Vagina (tissue), 2 donors: Measurements from ENCODE around the gene SET.

Source experiments
- POLR2A ChIP-seq, 2 donors: fragments of 450-650 bp; IDR thresholded peaks; one replicate each; pipeline ENCODE4 v1.6.1; 2017; ENCODE audit warnings: antibody characterized with exemption in 2 of 2, mild to moderate bottlenecking in 2 of 2, moderate library complexity in 2 of 2
- POLR2AphosphoS5 ChIP-seq, 2 donors: sonication (generic); formaldehyde crosslinking; IDR thresholded peaks; one replicate each; pipeline ENCODE4 v1.9.0; 2017; ENCODE audit warnings: antibody characterized with exemption in 2 of 2, mild to moderate bottlenecking in 2 of 2, low read depth in 1 of 2; ENCODE audit not compliant: insufficient read depth in 1 of 2
- TF ChIP-seq, protein P1 (sequence below), 3 experiments: fragments of 450-650 bp in 2 of 3; fragments of 200-600 bp in 1 of 3; sonication (generic) in 1 of 3; IDR thresholded peaks; one replicate each; pipeline ENCODE4 v1.5.1; 2017 to 2019; ENCODE audit warnings: antibody characterized with exemption in 3 of 3, mild to moderate bottlenecking in 2 of 3, moderate library complexity in 2 of 3

DNA sequence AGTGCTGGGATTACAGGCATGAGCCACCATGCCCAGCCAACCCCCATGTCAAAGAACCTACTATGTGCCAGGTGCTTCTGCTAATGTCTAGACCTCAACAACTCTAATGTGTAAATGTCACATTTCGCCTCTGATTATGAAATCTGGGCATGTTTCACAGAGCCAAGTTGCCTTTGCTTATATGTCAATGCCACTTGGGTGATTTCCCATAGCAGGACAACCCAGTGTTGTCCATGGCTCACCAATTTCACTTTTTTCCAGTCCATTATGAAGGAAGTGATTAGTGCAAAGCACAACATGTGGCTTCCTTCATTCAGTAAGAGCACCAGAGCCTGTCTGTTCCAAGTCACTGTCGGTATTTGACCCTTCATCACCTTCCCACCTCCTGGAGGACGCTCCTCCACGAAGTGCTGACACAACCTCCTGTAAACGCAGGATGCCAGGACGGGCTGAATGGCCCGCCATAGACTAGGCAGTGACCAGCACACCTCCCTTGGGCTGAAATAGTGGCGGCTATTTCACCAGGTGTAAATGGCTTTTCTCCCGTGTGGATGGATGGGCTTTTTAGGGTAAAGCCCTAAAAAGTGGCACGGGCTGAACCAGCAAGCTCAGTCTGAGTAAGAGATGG lies 12.3 kb downstream of the SET start:
- TF ChIP-seq, protein P1, sequence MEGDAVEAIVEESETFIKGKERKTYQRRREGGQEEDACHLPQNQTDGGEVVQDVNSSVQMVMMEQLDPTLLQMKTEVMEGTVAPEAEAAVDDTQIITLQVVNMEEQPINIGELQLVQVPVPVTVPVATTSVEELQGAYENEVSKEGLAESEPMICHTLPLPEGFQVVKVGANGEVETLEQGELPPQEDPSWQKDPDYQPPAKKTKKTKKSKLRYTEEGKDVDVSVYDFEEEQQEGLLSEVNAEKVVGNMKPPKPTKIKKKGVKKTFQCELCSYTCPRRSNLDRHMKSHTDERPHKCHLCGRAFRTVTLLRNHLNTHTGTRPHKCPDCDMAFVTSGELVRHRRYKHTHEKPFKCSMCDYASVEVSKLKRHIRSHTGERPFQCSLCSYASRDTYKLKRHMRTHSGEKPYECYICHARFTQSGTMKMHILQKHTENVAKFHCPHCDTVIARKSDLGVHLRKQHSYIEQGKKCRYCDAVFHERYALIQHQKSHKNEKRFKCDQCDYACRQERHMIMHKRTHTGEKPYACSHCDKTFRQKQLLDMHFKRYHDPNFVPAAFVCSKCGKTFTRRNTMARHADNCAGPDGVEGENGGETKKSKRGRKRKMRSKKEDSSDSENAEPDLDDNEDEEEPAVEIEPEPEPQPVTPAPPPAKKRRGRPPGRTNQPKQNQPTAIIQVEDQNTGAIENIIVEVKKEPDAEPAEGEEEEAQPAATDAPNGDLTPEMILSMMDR (IDR thresholded peaks at IDR 0.05), result no peak
- TF ChIP-seq POLR2AphosphoS5 (IDR thresholded peaks at IDR 0.05; ENCODE audit: insufficient read depth in 1 of 2, low read depth in 1 of 2) (no peak), POLR2A (IDR thresholded peaks at IDR 0.05) (no peak)
